NCI-H1092 (cell line): ENCODE results near the gene PACRG.

Source experiments
- DNase-seq: peaks from one replicate; lab custom pipeline; 2025; lab: John Stamatoyannopoulos, UW

The PACRG gene

GRCh38 chr6:163179721-163180120 lies 451.9 kb downstream of the PACRG start:
- DNase-seq: no peak

DNA sequence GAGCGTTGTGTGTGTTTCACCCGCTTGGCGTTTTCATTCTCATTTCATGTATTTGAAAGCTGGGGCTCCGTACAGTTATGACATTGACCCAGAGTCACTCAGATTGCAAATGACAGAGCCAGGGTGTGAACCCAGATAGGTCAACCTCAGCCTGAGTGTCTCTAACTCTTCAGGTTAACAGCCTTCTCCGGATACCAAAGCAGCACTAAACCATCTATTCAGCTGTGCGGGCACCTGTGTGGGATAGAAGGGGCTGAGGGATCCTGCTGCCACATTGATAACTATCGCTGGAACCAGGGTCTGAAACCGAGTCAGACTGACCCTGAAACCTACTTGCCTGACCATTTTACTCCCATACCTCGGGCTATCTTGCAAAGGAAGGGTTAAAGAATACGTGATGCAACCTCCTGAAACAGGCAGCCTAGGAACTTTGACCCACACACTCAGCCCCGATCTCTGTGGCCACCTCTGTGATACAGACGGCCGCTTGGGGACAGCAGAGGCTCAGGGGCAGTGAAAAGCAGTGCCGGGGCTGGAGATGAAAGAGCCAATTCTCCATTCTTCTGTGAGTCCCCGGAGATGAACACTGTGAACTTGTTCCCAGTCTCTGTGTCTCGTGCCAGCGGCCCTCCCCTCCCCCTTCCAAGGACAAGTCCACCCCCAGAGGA lies 453.2 kb downstream of the PACRG start:
- DNase-seq: no peak

GRCh38 chr6:163181666-163182180 lies 453.9 kb downstream of the PACRG start:
- DNase-seq: no peak

- DNase-seq: no peak
Measured at GRCh38 chr6:163182696-163183095, 454.9 kb downstream of the PACRG start.

DNA sequence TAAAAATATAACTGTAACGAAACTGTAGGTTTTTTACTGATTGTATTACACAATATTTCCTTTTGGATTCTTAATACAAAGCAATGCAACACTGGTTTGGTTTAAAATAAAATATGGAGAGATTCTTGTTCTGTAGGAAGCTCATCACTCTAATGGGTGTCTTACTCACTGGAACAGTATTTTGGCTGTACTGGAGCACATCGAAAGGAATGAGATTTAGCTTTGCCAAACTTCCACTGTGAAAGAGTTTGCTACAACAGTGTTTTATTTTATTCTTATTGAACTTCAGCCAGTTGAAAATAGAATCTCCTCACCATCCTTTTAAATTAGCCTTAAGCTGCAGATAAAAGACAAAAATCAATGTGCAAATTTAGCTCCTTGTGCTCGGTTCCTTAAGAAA lies 456.0 kb downstream of the PACRG start:
- no peak for DNase-seq

- DNase-seq: no peak
Measured at GRCh38 chr6:163185744-163186143, 458.0 kb downstream of the PACRG start.

DNA sequence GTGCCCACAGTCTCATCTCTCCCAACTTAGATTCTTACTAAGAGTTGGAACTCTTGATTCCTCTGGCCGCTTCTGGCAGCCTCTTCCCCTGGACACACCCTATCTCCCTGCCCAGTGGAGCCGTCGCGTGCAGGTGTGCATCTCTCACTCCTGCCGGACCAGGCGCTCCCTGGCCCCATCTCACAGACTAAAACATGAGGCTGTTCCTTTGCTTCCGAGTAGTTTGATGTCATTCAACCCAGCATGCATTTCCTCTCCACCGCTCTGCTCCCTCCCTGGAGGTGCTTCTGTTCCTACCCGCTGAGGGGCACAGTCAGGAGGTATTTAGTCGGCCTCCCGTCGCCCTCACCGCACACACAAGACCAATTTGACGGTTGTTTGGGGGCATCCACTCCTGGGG lies 458.8 kb downstream of the PACRG start:
- DNase-seq: no peak

GRCh38 chr6:163187201-163187600 lies 459.4 kb downstream of the PACRG start:
- no peak for DNase-seq

DNA sequence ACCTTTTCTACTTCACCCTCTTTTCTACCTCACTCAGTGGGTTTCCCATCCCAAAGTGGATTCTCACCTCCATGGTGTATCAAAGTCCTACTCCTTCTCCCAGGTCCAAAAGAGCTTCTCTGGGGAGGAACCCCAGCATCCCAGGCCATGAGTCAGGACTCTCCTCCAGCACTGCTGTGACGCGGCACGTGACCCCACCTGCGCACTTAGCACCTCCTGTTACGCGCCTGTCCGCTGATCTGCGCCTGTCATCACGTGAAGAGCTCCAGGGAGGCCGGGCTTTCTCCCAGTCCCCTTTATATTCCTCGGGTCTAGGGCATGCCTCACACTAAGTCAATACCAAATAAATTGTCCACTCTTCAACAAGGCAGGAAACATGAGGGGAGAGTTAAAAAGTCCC lies 459.8 kb downstream of the PACRG start:
- DNase-seq: no peak

- DNase-seq: no peak
Measured at GRCh38 chr6:163188746-163189145, 461.0 kb downstream of the PACRG start.

DNA sequence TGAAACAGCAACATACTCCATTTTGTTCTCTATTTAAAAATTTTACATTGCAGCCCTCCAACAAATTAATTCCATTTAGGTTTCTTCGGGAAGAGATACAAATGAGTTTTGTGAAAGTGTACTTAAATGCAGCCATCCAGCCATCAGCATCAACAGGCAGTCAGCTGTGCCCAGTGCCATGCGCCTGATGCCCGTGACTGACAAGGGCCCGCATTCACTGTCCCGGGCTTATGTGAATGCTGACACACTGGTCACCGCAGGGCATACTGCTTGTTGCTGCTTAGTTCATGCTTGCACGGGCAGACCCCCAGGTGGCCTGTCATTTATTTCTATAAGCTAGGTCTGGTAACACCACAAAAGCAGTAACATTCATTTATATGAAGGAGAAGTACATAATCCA lies 461.8 kb downstream of the PACRG start:
- no peak for DNase-seq

- DNase-seq: no peak
Measured at GRCh38 chr6:163190786-163191185, 463.0 kb downstream of the PACRG start.

DNA sequence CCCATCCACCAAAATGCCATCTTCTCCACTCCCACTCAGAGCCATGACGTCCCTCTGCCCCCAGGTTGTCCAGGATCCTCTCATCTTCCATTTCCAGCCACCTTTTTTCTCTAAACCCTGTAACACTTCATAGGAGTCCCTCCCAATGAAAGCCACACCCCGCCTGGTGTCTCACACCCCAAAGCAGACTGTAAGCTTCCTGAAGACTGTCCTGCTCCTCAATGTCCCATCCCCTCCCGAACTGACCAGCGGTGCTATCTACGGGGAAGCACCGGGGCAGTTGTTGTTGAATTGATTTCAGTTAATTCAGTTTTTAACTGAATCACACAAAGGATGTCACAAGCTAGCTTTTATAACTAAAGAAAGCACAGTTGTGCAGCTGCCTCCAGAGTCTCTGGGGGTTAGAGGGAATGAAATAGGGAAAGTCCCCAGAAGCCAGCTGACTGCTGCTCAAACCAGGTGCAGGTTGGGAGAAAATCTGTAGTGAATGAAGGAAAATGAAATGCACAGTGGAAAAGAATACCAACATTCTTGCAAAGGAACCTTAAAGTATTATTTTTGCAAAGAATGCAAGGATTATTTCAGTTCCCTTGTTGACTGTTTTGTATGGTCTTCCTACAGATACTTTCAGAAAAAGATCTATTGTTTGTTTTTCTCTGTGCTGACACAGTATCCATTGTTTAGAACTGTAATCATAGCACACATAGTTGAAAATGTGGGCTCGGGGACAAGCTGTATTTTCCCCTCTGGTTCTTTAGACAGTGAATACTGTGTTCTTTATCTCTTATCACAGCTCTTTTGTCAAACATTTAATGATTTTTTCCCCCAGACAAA lies 464.1 kb downstream of the PACRG start:
- DNase-seq: no peak

DNA sequence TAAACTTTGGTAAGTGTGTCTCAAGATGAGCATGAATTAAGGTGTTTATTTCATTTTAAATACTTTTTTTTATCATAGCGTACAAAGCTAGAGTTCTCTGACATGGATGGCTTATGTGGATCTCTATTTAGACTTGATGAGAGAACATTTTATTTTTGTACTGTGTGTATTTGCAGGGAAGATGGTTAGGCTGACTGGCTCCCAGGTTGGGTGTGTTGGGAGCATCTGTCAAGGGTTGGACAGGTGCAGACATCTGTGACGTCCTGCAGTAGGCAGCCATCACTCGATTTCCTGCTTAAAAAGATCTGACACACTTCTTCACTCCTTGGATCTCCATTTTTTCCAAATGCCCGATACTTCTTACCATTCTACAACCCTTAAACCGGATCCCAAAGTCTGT lies 464.8 kb downstream of the PACRG start:
- no peak for DNase-seq

- no peak for DNase-seq
Measured at GRCh38 chr6:163193326-163193725, 465.6 kb downstream of the PACRG start.

- DNase-seq: no peak
Measured at GRCh38 chr6:163195721-163196691, 468.2 kb downstream of the PACRG start.

DNA sequence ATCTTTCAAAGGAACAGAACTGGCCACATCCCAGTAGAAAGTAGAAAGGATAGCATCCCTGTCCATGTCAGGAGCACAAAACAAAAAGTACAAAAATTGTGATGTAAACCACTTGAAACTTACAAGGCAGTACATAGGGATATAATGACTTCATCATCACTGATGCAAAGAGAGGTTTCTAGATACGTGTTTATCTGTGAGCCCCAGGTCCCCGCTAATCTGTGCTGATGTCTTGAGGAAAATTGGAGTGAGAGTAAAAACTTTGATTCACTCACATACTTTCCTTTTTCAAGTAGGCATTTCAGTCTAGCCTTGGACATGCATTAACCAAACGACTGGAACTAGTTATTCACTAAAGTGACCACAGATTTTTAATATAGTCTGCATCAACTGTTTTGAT lies 470.1 kb downstream of the PACRG start:
- DNase-seq: no peak

DNA sequence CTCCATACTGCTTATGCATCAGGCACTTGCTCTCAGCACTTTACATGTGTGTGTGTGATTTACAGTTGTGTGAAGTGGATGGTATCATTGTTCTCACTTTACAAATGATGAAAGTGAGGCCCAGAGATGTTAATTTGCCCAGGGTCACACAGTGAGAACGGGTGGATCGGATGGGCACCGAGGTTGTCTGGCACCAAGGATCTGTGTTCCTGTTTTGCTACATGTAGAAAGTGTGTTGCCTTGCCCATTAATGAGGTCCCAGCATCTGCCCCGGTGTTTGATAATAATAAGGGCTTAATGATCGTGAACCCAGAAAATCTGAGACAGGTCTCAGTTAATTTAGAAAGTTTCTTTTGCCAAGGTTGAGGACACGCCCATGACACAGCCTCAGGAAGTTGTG lies 470.6 kb downstream of the PACRG start:
- no peak for DNase-seq

DNA sequence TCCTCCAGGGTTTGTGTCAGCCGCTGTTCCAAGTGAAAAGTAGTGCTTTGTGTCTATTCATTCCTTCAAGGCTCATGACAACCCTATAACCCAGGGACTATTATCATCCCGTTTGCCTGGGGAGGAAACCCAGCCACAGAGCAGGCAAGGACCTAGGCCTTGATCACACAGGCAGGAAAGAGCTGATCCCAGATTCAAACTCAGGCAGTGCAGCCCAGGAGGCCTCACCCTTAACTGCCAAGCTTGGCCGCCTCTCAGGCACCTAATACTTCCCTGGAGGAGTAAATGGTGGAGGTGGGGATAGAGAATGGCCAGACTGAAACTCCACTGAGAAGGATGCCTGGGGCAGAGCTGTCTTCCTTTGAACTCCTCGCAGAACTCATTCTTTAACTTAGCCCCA lies 471.6 kb downstream of the PACRG start:
- DNase-seq: no peak

DNA sequence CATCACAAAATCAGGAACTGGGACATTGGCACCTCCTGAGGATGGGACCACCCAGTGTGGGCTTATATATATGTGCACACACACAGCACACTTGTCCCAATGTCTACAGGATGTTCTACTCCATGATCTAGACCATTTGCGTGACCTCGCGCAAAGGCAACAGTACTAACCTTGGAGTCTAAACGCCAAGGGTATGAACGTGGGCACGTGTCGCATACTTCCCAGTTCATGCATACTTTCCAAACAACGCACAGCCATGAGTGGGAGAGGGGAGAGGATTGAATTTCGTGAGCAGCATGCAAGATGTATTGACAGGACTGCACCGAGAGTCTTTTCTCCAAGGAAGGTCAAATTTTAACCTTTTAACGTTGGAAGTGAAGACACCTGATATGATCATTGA lies 472.5 kb downstream of the PACRG start:
- DNase-seq: no peak

DNA sequence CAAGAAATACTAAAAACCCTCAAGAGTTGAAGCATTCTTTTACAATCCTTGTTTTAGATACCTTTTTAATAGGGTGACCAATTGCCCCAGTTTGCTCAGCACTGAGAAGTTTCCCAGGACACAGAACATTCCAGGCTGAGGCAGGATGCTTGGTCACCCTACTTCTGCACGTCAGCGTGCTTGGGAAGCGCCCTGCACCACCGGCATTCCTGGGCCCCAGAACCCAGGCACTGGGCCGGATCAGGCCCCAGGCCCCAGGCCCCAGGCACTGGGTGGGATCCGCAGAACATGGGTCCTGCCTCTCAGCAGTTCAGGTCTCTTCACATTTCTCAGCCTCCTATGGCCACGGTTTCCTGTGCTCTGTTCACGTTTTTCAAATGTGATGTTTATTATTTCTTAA lies 472.9 kb downstream of the PACRG start:
- no peak for DNase-seq

DNA sequence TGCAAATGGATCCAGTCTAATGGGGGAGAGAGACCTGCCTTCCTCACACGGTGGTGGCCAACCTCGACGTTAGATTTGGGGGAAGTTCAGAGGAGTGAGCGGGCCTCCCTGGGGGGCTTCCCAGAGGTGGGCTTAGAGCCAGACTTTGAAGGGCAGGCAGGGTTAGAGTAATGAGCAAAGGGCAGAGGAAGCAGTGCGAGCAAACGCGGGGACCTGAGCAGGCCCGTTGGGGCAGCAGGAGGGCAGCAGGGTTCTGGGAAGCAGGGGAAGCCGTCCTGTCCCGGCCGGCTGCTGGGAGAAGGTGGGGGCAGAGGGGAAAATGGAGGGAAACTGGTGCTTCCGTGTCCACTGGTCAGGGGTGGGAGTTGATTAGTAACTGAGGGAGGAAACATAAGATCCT lies 474.1 kb downstream of the PACRG start:
- no peak for DNase-seq
